ENCODE results near the gene L3MBTL4.
"Not testable (repeated sequence)": the region's sequence is repeated elsewhere in the genome, so short reads cannot be mapped to it uniquely, and the experiment has no call there.

The L3MBTL4 gene

GRCh38 chr18:6161549-6161948, 253.2 kb downstream of the L3MBTL4 start:
- no peak for DNase-seq

GRCh38 chr18:6159426-6159825, 255.3 kb downstream of the L3MBTL4 start:
- DNase-seq, result no peak

- DNase-seq, result no peak
These were observed 255.8 kb downstream of the L3MBTL4 start for GRCh38 chr18:6158958-6159357.

- no peak for DNase-seq
These were observed 258.3 kb downstream of the L3MBTL4 start for GRCh38 chr18:6156446-6156845.

- DNase-seq, result no peak
These were observed 259.0 kb downstream of the L3MBTL4 start for GRCh38 chr18:6155707-6156106.

- DNase-seq, result no peak
These were observed 264.3 kb downstream of the L3MBTL4 start for GRCh38 chr18:6150430-6150829.

- DNase-seq, result no peak
These were observed 268.4 kb downstream of the L3MBTL4 start for GRCh38 chr18:6146307-6146661.

GRCh38 chr18:6145645-6146306, 268.9 kb downstream of the L3MBTL4 start:
- DNase-seq, result no peak

GRCh38 chr18:6139007-6139406, 275.7 kb downstream of the L3MBTL4 start:
- DNase-seq, result no peak

- not testable (repeated sequence) for DNase-seq
These were observed 278.8 kb downstream of the L3MBTL4 start for GRCh38 chr18:6135901-6136300.

GRCh38 chr18:6135029-6135428, 279.7 kb downstream of the L3MBTL4 start:
- not testable (repeated sequence) for DNase-seq

GRCh38 chr18:6132751-6133368, 281.9 kb downstream of the L3MBTL4 start:
- no peak for DNase-seq

GRCh38 chr18:6120820-6121279, 293.9 kb downstream of the L3MBTL4 start:
- DNase-seq, result no peak

GRCh38 chr18:6119761-6120160, 294.9 kb downstream of the L3MBTL4 start:
- DNase-seq, result no peak

- DNase-seq, result no peak
These were observed 296.6 kb downstream of the L3MBTL4 start for GRCh38 chr18:6118080-6118479.

- no peak for DNase-seq
These were observed 299.0 kb downstream of the L3MBTL4 start for GRCh38 chr18:6115710-6116109.

- DNase-seq, result no peak
These were observed 301.1 kb downstream of the L3MBTL4 start for GRCh38 chr18:6113650-6114049.

GRCh38 chr18:6111726-6112125, 303.0 kb downstream of the L3MBTL4 start:
- DNase-seq, result no peak

GRCh38 chr18:6109743-6110142, 305.0 kb downstream of the L3MBTL4 start:
- DNase-seq, result no peak

- DNase-seq, result no peak
These were observed 306.9 kb downstream of the L3MBTL4 start for GRCh38 chr18:6107794-6108193.

- no peak for DNase-seq
These were observed 308.5 kb downstream of the L3MBTL4 start for GRCh38 chr18:6106091-6106685.

- DNase-seq, result no peak
These were observed 311.0 kb downstream of the L3MBTL4 start for GRCh38 chr18:6103741-6104140.

- DNase-seq, result no peak
These were observed 318.0 kb downstream of the L3MBTL4 start for GRCh38 chr18:6096730-6097129.

GRCh38 chr18:6088432-6088831, 326.3 kb downstream of the L3MBTL4 start:
- no peak for DNase-seq
